Measurements from ENCODE around the gene OR8D4.
"Not testable (repeated sequence)": the region's sequence is repeated elsewhere in the genome, so short reads cannot be mapped to it uniquely, and the experiment has no call there.

OR8D4 gene

GRCh38 chr11:123901867-123902266 is at the start of gene OR8D4:
Gene OR8D4 (plus strand): TSS chr11:123902167. CDS start chr11:123906432, 4,265 bp downstream.
- DNase-seq (ENCODE audit: low spot score): no peak

GRCh38 chr11:123852321-123852720 is 49.6 kb upstream of the OR8D4 start:
- no peak for DNase-seq (ENCODE audit: low spot score)

- DNase-seq (ENCODE audit: low spot score): no peak
Observed at GRCh38 chr11:123853038-123853437, 48.9 kb upstream of the OR8D4 start.

GRCh38 chr11:123856444-123856843 is 45.5 kb upstream of the OR8D4 start:
- DNase-seq (ENCODE audit: low spot score): no peak

GRCh38 chr11:123859731-123860130 is 42.2 kb upstream of the OR8D4 start:
- DNase-seq (ENCODE audit: low spot score): no peak

GRCh38 chr11:123865293-123865692 is 36.7 kb upstream of the OR8D4 start:
- DNase-seq (ENCODE audit: low spot score): not testable (repeated sequence)

- not testable (repeated sequence) for DNase-seq (ENCODE audit: low spot score)
Observed at GRCh38 chr11:123867795-123868194, 34.2 kb upstream of the OR8D4 start.

- no peak for DNase-seq (ENCODE audit: low spot score)
Observed at GRCh38 chr11:123880912-123881311, 21.1 kb upstream of the OR8D4 start.

GRCh38 chr11:123885570-123885969 is 16.4 kb upstream of the OR8D4 start, which contains the start of gene TMEM225:
Gene TMEM225 (minus strand): TSS chr11:123885670. CDS start chr11:123885425, 245 bp downstream.
- no peak for DNase-seq (ENCODE audit: low spot score)

- no peak for DNase-seq (ENCODE audit: low spot score)
Observed at GRCh38 chr11:123892031-123892430, 9.9 kb upstream of the OR8D4 start.

GRCh38 chr11:123899792-123900191 is 2.2 kb upstream of the OR8D4 start:
- DNase-seq (ENCODE audit: low spot score): no peak

- no peak for DNase-seq (ENCODE audit: low spot score)
Observed at GRCh38 chr11:123903932-123904331, 2.0 kb downstream of the OR8D4 start.

- DNase-seq (ENCODE audit: low spot score): no peak
Observed at GRCh38 chr11:123904932-123905331, 3.0 kb downstream of the OR8D4 start.

GRCh38 chr11:123905826-123906225 is 3.9 kb downstream of the OR8D4 start:
- no peak for DNase-seq (ENCODE audit: low spot score)

GRCh38 chr11:123920943-123921342 is 19.0 kb downstream of the OR8D4 start:
- DNase-seq (ENCODE audit: low spot score): no peak

- DNase-seq (ENCODE audit: low spot score): no peak
Observed at GRCh38 chr11:123924027-123924426, 22.1 kb downstream of the OR8D4 start.

- no peak for DNase-seq (ENCODE audit: low spot score)
Observed at GRCh38 chr11:123939317-123939716, 37.4 kb downstream of the OR8D4 start, which contains the start of gene OR4D5. Gene OR4D5 (plus strand): TSS chr11:123939617. CDS start chr11:123939617, 0 bp downstream.

- no peak for DNase-seq (ENCODE audit: low spot score)
Observed at GRCh38 chr11:123942413-123942812, 40.4 kb downstream of the OR8D4 start.

GRCh38 chr11:123943738-123944137 is 41.8 kb downstream of the OR8D4 start, which contains the start of gene OR6T1:
Gene OR6T1 (minus strand): TSS chr11:123943838. CDS start chr11:123943838, 0 bp downstream.
- DNase-seq (ENCODE audit: low spot score): no peak

GRCh38 chr11:123945132-123945531 is 43.2 kb downstream of the OR8D4 start:
- DNase-seq (ENCODE audit: low spot score): no peak

GRCh38 chr11:123956752-123957151 is 54.8 kb downstream of the OR8D4 start:
- no peak for DNase-seq (ENCODE audit: low spot score)

Measured in globus pallidus (tissue), 1 donor.